Stromal cell of bone marrow (primary cell): Measurements from ENCODE around the gene GNA12.
A peak's percentile ranks its signal among the peaks of the same experiment; 100 is the strongest.
"Not testable (repeated sequence)": the region's sequence is repeated elsewhere in the genome, so short reads cannot be mapped to it uniquely, and the experiment has no call there.

ENCODE experiments used
- DNase-seq: peaks from one replicate; pipeline ENCODE4 v3.0.0-alpha.2; 2012; ENCODE audit warnings: low read depth

GNA12 gene

DNA sequence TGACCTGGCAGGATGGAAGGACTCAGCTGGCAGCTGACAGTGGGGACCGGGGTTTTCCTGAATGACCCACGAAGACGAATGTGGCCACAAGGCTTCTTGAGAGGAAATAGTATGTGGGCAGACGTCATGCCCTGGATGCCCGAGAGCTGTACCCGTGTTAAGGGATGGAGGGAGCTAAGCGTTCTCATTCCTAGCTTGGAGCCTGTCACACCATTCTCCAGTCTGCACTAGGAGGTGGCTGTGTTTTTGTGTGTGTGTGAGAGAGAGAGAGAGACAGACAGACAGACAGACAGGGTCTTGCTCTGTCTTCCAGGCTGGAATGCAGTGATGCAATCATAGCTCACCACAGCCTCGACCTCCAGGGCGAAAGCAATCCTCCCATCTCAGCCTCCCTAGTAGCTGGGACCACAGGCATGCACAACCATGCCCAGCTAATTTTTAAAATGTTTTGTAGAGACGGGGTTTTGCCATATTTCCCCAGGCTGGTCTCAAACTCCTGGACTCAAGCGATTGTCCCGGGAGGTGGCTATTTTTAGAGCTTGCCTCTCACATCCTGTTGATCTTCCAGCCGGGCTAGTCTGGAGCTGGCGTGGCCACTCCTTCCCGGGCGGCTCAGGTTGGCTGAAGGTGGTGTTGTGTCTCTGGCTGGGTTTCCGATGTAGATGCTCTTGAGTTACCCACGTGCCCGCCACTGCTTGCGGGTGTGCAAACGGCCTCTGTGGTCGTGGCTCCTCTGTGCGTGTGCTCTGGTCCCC is 154.0 kb downstream of the GNA12 start:
- DNase-seq, result no peak

- no peak for DNase-seq
These were observed 154.7 kb downstream of the GNA12 start for GRCh38 chr7:2689343-2689847.

DNA sequence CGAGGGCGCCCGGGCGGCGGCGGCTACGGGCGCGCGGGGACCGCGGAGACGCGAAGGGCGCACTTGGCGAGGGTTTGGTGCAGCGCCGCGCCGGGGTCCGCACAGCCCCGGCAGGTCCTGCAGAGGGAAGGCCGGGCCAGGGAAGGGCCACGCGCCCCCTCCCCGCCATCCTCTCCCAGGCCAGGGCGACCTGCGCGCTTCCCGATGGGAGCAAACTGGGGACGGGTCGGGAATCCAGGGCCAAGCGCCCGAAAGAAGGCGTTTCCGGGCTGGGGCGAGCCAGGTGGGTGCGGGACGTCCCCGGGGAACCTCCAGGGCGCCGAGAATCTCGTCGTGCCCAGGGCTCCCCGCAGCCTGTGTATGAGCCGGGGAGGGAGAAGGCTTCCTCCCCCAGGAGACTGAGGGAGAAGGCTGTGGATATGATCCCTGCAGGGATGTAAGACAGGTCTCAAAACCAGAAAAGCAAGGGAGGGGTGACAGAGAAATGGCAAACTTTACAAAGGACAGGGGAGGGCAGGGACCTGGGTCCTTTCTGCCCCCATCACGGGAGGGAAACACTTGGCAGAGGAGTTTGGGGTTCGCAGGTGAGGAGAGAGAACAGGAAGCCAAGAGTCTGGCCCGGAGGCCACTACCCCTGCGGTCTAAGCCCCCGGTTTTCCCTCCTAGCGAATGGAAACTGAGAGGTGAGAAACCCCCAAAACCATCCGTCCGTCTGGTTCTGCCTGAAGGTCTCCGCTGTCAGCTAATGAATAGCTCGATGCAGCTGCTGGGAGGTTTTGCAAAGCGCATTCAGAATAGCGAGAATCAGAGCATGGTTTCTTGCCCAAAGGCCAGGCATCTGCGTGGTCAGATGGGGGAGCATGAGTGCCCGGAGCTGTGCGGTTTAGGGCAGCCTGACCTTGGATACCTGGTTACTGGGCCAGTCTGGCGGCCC is 155.4 kb downstream of the GNA12 start:
- DNase-seq, result no peak

GRCh38 chr7:2687881-2688318 is 156.2 kb downstream of the GNA12 start, which contains the start of gene AMZ1:
Gene AMZ1 (plus strand): TSS chr7:2688202. CDS start chr7:2700452, 12,250 bp downstream.
- DNase-seq, result no peak

DNA sequence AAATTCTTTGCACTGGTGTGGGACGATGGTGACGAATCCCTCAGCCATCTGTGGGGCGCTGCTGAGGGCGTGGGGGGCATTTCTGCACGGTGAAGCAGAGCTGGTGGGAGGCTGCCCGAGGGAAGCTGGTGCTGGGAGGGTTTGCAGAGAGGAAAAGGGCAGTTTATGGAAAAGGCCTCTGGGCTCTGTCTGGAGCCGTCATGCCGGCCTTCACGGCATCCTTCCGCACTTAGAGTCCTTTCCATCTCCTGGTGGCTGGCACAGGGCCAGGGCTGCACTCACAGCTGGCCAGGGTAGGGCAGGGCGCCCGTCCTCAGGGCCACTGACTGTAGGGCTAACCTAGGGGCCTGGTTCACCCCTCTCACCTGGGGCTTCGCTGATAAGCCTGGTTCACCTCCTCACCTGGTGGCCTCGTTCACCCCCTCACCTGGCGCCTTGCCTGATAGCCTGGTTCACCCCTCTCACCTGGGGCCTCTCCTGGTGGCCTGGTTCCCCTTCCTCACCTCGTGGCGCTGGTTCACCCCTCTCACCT is 156.7 kb downstream of the GNA12 start:
- DNase-seq, result no peak

- DNase-seq, result no peak
These were observed 158.0 kb downstream of the GNA12 start for GRCh38 chr7:2686101-2686500.

- no peak for DNase-seq
These were observed 159.6 kb downstream of the GNA12 start for GRCh38 chr7:2684501-2684900.

DNA sequence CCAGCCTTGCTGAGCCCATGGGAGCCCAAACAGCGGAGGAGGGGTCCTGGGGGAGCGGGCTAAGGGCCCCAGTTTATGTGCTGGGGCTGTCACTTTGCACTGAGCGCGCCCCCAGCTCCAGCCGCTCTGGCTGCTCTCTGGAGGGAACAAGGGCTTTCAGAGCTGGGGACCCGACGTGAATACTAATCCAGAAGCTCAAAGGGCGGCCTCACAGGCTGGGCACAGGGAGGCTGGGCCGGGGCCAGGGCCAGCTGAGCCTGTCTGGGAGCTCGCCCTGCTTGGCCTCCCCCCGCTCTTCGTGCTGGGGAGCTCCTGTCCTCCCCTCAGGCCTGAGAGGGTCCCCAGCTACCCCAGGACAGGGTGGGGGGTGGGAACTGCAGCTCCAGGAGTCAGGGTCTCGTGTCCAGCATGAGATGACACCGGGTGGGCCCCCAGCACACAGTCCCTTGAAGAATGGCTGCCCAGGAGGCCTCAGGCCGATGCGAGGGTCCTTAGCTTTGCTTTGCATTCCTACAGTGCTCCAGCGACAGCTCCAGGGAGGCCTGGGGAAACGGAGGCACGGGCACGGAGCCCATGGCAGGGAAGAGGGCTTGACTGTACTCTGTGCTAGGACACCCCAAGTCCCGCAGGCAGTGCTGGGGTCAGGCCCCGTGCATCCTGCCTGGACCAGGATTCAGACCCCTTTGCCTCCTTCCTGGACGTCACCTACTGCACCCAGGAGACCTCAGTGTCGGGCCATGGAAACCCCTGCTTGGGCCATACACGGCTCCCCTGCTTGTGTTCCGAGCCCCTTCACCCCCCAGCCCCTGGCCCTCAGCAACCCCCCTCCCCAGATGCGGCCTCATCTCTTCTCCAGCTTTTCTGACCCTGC is 161.9 kb downstream of the GNA12 start:
- no peak for DNase-seq

DNA sequence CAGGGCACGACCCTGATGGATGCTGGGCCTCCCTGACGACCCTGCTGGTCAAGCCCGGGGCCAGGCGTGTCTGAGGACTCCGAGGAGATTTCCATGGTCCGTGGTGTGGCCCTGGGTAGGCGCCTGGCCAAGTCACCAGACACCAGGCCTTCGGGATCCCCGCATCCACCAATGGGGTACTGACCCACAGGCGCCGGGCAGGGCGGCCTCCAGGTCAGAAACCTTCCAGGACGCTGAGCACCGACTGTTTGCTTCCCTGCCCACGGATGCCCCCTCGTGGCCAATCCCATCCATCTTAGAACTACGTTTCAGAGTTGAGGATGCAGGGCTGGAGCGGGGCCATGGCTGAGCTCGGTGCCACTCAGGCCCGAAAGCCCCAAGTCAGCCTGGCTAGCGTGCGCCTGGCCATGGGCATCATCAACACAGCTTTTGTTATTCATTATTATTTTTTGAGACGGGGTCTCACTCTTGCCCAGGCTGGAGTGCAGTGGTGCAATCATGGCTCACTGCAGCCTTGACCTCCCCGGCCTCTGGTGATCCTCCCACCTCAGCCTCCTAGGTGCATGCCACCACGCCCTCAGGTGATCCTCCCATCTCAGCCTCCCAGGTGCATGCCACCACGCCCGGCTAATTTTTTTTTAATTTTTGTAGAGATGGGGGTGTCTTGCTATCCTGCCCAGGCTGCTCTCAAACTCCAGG is 163.2 kb downstream of the GNA12 start:
- peak; percentile 43 for DNase-seq

DNA sequence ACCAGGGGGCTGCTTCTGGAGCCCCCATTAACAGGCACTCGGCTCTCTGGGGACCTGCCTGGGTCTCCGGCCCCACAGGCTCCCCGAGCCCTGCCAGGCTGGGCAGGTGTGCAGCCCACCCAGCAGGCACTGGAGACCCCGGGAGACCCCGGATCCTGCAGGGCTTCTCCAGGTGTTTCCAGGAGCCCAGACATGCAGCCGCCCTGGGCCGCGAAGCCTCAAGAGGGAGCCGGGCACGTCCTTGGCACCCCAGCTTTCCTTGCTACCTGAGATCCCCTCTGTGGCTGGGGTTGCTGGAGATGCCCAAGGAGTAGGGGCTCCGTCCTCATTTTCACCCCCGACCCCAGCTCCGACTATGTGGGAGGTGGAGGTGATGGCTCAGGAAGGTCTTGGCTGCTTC is 163.9 kb downstream of the GNA12 start:
- no peak for DNase-seq

- DNase-seq, result not testable (repeated sequence)
These were observed 164.7 kb downstream of the GNA12 start for GRCh38 chr7:2679135-2680127.

- DNase-seq, result not testable (repeated sequence)
These were observed 165.7 kb downstream of the GNA12 start for GRCh38 chr7:2678454-2678853.
